Mesenteric fat pad (tissue), 1 donor: ENCODE measurements around the gene KRTAP1-4. TPM values are rescaled to one million over a fixed set of nuclear protein-coding genes. Genes with fewer than 3 reads are reported as not detected.
"Not testable (repeated sequence)": the region's sequence is repeated elsewhere in the genome, so short reads cannot be mapped to it uniquely, and the experiment has no call there.

ENCODE experiments used
- DNase-seq: peaks from one replicate; pipeline ENCODE4 v3.0.0-alpha.2; 2020; ENCODE audit warnings: low spot score
- total RNA-seq: library from RNA; stranded (reverse); fragmentation: NEBNext Ultra II Directional; extraction: Animal tissue kit (Norgen Biotek cat#: 25700); gene quantifications from one replicate; pipeline ENCODE4 v1.2.1, GENCODE V29; 2021
- donor health status: DM: yes; HTN: yes; CAD: no.

Gene KRTAP1-4
- total RNA-seq, 1 donor from 2014 or later, result not detected

- DNase-seq, result no peak
These were observed 18.4 kb upstream of the KRTAP1-4 start for GRCh38 chr17:41048441-41048840.

DNA sequence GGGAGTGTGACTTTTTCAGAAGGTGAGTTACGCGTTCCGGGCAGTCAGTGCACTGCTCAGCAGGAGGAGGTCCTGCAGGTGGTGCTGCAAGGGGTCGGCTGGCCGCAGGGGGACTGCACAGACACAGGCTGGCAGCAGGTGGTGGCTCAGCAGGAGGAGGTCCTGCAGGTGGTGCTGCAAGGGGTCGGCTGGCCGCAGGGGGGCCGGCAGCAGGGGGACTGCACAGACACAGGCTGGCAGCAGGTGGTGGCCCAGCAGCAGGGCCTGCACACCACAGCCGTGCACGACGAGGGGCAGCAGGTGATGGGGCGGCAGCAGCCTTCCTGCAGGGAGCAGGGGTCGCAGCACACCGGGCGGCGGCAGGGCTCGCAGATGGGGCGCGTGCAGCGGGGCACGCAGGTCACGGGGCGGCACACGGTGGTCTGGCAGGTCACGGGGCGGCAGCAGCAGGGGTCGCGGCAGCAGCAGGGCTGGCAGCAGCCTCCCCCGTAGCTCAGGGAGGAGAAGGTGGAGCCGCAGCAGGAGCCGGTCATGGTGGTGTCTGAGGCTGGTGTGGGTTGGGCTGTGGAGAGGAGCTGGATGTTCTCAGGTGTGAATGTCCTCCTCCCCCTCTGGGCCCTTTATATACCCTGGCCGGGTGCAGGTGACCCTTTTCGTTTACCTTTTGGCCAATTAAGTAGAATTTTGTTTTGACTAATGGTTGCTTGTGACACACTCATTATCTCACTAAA, 16.9 kb upstream of the KRTAP1-4 start, which contains the start of gene KRTAP2-1:
KRTAP2-1 (minus strand) TSS at position 582 of the 731 bp plus-strand sequence; CDS start at position 533, 49 bp downstream.
- DNase-seq, result not testable (repeated sequence)

DNA sequence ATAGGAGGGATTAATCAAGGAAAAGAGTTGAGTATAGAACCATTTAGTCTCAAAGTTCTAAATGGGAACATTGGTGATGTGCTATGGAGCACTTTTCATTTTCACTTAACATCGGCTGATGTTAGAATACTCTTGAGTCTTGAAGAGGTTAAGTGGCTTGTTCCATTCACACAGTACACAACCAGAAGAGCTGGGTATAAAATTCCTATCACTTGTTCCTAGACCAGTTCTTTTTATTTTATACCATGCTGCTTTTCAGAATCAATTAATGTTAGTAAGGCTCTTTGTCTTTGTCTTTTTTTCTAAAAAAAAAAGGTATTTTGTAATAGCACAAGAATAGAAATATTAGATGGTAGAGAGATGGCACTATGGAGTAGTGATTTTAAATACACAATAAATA, 13.0 kb upstream of the KRTAP1-4 start:
- DNase-seq, result no peak

GRCh38 chr17:41040783-41041571, 11.0 kb upstream of the KRTAP1-4 start, which contains the start of gene KRTAP1-1:
Gene KRTAP1-1 (minus strand): TSS chr17:41041450. CDS start chr17:41041397, 53 bp downstream.
- not testable (repeated sequence) for DNase-seq

GRCh38 chr17:41037853-41038350, 7.9 kb upstream of the KRTAP1-4 start:
- no peak for DNase-seq

- DNase-seq, result not testable (repeated sequence)
These were observed 4.4 kb upstream of the KRTAP1-4 start, which contains the start of gene KRTAP1-3 for GRCh38 chr17:41034346-41034935. Gene KRTAP1-3 (minus strand): TSS chr17:41034874. CDS start chr17:41034821, 53 bp downstream.

DNA sequence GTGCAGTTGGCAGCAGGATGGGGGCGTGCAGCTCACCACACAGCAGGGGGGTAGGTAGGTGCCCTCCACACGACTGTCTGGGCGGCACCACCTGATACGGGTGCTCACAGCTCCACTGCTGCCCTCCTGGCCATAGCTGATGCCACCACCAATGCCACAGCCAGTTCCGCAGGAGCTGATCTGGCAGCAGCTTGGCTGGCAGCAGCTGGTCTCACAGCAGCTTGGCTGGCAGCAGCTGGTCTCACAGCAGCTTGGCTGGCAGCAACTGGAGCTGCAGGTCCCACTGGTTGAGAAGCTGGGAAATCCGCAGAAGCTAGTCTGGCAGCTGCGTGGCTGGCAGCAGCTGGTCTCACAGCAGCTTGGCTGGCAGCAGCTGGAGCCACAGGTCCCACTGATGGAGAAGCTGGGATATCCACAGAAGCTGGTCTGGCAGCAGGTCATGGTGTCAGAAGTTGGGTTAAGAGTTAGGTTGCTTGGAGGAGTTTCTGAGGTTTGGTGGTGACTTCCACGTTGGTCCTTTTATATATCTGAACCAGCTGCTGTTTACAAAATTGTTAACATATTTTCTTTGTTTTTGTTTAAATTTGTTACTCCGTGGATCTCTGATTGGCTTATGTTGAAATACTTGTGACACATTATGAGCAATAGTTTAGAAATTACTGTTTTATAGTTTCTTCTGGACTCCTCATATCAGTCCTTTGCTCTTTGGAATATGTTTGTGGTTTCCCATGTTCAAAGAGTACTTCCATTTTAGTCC, 3.1 kb downstream of the KRTAP1-4 start, which contains the start of gene KRTAP1-5:
KRTAP1-5 (minus strand) TSS at position 494 of the 757 bp plus-strand sequence; CDS start at position 441, 53 bp downstream.
- no peak for DNase-seq

- DNase-seq, result no peak
These were observed 5.3 kb downstream of the KRTAP1-4 start for GRCh38 chr17:41024697-41025096.

DNA sequence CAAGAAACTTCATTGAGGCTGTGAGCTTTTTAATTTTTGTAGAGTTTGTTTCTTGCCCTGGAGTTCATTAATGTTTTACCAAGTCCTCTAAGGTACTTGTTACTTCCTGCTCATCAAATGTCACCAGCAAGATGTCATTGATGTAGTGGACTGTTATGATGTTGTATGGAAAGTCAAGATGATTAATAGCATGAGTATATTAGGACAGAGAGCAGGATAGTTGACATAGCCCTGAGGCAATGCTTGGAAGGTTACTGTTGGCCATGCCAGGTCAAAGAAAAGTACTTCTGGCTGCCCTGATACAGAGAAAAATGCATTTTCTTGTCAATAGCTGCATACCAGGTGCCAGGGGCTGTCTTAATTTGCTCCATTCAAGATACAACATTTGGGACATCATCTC, 9.7 kb downstream of the KRTAP1-4 start:
- DNase-seq, result no peak

DNA sequence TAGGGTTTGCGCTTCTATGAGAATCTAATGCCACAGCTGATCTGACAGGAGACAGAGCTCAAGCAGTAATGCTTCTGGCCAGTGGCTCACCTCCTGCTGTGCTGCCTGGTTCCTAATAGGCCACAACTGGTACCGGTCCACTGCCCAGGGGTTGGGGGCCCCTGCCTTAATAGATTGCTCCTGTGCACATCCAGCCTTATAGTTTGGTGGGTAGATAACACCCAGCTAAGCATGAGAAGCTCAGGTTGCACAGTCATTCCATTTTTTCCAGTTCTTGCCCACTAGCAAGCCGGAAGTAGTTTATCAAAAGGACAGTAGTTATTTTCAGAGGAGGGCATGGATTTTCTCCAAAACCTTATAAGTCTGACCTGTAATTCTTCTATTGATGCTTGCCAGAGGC, 10.6 kb downstream of the KRTAP1-4 start:
- no peak for DNase-seq

GRCh38 chr17:41018541-41018940, 11.5 kb downstream of the KRTAP1-4 start:
- no peak for DNase-seq

GRCh38 chr17:41016578-41017215, 13.3 kb downstream of the KRTAP1-4 start:
- DNase-seq, result no peak

GRCh38 chr17:41015454-41015853, 14.5 kb downstream of the KRTAP1-4 start:
- no peak for DNase-seq

- DNase-seq, result no peak
These were observed 16.4 kb downstream of the KRTAP1-4 start for GRCh38 chr17:41013606-41014005.

- DNase-seq, result no peak
These were observed 16.8 kb downstream of the KRTAP1-4 start for GRCh38 chr17:41013181-41013580.

DNA sequence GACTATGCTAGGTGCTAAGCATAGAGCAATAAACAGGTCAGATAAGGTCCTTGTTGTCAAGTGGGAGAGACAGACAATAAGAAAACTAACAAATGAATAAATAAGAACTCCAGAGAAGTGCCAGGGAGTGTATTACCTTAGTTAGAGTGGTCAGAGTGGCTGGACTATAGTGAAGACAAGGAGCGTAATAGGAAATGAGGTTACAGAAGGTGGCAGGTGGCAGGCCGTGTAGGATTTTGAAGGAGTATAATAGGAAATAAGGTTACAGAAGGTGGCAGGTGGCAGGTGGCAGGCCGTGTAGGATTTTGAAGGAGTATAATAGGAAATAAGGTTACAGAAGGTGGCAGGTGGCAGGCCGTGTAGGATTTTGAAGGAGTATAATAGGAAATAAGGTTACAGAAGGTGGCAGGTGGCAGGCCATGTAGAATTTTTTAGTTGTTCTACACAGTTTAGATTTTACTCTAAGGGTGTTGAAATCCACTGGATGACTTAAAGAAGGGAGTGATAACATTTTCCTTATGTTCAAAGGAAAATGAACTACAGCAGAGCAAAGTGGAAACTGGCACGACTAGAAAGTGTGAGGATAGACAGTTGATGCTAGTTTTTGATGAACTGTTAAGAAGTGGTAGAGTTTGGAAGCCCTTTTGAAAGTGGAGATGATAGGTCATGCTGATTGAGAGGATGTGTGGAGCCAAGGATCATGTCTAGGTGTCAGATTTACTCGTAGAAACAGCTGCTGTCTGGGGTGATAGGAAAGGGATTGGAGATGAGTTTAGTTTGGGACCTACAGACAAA, 17.5 kb downstream of the KRTAP1-4 start:
- no peak for DNase-seq

GRCh38 chr17:41010441-41010840, 19.6 kb downstream of the KRTAP1-4 start:
- DNase-seq, result no peak

DNA sequence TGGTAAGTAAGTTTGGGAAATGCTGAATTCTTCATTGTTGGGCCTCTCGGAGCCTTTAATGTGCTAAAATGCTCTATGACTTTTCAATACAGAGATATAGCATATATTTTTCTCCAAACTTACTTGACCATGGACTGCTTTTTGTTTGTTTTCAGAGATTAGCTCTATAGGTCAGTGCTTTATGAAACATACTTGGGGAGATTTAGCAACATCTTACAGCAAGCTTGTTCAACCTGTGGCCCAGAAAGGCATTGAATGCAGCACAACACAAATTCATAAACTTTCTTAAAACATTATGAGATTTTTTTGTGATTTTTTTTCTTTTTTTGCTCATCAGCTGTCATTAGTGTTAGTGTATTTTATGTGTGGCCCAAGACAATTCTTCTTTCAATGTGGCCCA, 20.1 kb downstream of the KRTAP1-4 start:
- no peak for DNase-seq

DNA sequence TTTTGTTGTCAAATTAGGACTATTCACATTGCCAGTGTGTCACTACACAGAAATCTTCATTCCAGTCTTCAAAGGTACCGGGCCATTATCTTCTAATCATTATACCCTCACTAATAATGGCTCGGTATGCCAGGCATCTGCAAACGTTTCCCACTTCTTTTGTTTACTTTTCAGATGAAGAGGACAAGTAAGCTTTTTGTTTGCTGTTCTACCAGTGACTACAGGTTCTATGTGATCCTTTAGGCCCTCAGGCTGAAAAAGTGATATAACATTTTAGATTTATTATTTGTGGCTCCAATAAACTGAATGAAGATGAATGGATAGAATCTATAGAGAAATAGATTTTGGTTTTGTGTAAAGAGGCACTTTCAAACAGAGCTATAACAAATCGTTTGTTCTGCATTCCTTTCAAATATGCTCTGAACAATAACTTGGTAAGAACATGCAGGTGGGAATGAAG, 20.7 kb downstream of the KRTAP1-4 start:
- no peak for DNase-seq
